ENCODE data around the gene NID1. TPM values are rescaled to one million over a fixed set of nuclear protein-coding genes. Genes with fewer than 3 reads are reported as not detected.
A peak's percentile ranks its signal among the peaks of the same experiment; 100 is the strongest.
"Not testable (repeated sequence)": the region's sequence is repeated elsewhere in the genome, so short reads cannot be mapped to it uniquely, and the experiment has no call there.

The NID1 gene
- total RNA-seq, 6 donors from 2014 or later = 26.8 to 81.1 (median 46.1) TPM

DNA sequence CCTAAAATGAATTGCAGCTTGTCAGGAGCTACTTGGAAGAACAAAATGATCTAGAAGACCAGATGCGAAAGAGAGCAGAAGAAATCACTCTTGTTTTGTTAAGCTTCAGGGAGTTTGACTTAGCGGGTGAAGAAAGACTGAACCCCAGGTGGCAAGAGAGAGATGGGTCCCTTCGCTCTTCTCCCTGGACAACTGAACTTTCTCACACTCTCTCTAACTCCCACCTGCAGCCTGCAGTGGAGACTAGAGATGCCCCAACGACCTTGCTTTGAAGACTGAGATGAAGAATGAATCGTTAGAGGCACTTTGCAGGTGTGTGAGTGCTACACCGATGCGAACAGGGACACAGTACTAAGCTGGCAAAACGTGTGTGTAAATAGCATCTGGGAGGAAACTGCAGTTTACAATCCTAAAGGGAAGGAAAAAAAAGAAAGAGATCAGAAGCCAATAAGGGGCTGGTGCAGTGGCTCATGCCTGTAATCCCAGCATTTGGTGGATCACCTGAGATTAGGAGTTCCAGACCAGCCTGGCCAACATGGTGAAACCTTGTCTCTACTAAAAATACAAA is 133.6 kb downstream of the NID1 start:
- Histone ChIP-seq H3K4me3 (no peak overlapping the region), H3K27ac (no peak overlapping the region), H3K9me3 (no peaks in the 10 kb centered on the region), H3K36me3 (no peaks in the 10 kb centered on the region), H3K27me3 (no peaks in the 10 kb centered on the region), H3K4me1 (peaks cover 19 to 38% (median 29%) of the 10 kb centered on the region in 4 donors)
- TF ChIP-seq EP300 (IDR thresholded peaks at IDR 0.05) = no peak
- TF ChIP-seq, protein P1, sequence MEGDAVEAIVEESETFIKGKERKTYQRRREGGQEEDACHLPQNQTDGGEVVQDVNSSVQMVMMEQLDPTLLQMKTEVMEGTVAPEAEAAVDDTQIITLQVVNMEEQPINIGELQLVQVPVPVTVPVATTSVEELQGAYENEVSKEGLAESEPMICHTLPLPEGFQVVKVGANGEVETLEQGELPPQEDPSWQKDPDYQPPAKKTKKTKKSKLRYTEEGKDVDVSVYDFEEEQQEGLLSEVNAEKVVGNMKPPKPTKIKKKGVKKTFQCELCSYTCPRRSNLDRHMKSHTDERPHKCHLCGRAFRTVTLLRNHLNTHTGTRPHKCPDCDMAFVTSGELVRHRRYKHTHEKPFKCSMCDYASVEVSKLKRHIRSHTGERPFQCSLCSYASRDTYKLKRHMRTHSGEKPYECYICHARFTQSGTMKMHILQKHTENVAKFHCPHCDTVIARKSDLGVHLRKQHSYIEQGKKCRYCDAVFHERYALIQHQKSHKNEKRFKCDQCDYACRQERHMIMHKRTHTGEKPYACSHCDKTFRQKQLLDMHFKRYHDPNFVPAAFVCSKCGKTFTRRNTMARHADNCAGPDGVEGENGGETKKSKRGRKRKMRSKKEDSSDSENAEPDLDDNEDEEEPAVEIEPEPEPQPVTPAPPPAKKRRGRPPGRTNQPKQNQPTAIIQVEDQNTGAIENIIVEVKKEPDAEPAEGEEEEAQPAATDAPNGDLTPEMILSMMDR (IDR thresholded peaks at IDR 0.05) = no peak
- no peak for TF ChIP-seq POLR2A (IDR thresholded peaks at IDR 0.05)
- no peak for TF ChIP-seq POLR2AphosphoS5 (IDR thresholded peaks at IDR 0.05)
- DNase-seq (no peak), ATAC-seq (ENCODE audit: low FRiP score in 2 of 2) (no peak)
- 47 to 56% methylated on average over 8 of the region's 8 CpGs for WGBS, 2 donors

DNA sequence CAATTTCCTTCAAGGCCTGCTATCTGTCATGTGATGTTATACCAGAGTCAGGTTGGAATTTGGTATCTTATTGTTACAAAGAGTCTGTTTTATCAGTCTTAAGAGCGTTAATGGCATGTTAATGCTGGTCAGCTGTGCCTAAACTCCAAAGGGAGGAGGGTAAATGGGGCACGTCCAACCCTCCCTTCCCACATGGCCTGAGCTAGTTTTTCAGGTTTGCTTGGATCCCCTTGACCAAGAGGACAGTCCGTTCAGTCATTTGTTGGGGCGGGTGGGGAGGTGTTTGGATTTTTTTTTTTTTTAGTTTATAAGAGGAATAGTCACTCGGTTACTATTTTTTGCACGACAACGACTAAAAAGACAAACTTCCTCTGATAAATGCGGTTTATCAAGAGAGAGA is 134.3 kb downstream of the NID1 start:
- Histone ChIP-seq H3K4me3 (no peak overlapping the region), H3K27ac (no peak overlapping the region), H3K36me3 (no peaks in the 10 kb centered on the region), H3K4me1 (peaks cover 16 to 38% (median 26%) of the 10 kb centered on the region in 4 donors), H3K9me3 (no peaks in the 10 kb centered on the region), H3K27me3 (no peaks in the 10 kb centered on the region)
- TF ChIP-seq POLR2A (IDR thresholded peaks at IDR 0.05) (no peak), EP300 (IDR thresholded peaks at IDR 0.05) (peak in 1 of 4 donors; percentile 11), POLR2AphosphoS5 (IDR thresholded peaks at IDR 0.05) (peak in 1 of 2 donors; percentile 17)
- DNase-seq (peak in 1 of 2 donors; percentile 64), ATAC-seq (ENCODE audit: low FRiP score in 2 of 2) (peak in 1 of 2 donors; percentile 72)
- WGBS, 2 donors = 47 to 51% methylated on average over 8 of the region's 8 CpGs

DNA sequence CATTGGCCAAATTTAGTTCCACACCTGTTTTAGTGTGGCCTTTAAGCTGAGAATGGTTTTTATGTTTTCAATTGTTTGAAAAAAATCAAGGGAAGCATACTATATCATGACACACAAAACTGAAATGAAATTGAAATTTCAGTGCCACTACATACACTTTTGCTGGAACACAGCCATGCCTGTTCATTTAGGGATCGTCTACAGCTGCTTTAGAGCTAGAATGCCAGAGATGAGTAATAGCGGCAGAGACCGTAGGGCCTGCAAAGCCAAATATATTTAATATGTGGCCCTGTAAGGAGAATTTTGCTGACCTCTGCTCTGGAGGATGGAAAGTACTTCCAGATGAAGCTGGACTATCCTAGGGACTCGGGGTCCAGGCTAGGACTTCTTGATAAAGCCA is 135.7 kb downstream of the NID1 start:
- no peak overlapping the region for H3K27ac ChIP-seq
- no peaks in the 10 kb centered on the region for H3K36me3 ChIP-seq
- H3K9me3 ChIP-seq = no peaks in the 10 kb centered on the region
- no peak for DNase-seq
- WGBS, 2 donors = 79 to 84% methylated on average over 4 of the region's 4 CpGs
- H3K4me3 ChIP-seq = no peak overlapping the region
- H3K27me3 ChIP-seq = no peaks in the 10 kb centered on the region
- no peak for ATAC-seq (ENCODE audit: low FRiP score in 2 of 2)
- peaks cover 14 to 38% (median 24%) of the 10 kb centered on the region in 4 donors for H3K4me1 ChIP-seq
- TF ChIP-seq EP300 (IDR thresholded peaks at IDR 0.05) (no peak), POLR2AphosphoS5 (IDR thresholded peaks at IDR 0.05) (no peak), POLR2A (IDR thresholded peaks at IDR 0.05) (no peak)
- TF ChIP-seq, protein P1 (IDR thresholded peaks at IDR 0.05) = no peak

DNA sequence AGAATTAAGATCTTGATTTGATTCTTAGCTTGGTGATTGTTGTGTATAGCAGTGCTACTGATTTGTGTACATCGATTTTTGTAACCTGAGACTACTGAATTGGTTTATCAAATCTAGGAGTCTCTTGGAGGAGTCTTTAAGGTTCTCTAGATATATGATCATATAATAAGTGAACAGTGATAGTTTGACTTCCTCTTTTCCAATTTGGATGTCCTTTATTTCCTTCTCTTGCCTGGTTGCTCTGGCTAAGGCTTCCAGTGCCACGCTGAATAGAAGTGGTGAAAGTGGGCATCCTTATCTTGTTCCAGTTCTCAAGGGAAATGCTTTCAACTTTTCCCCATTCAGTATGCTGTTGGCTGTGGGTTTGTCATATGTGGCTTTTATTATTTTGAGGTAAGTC is 136.7 kb downstream of the NID1 start:
- no peak overlapping the region for H3K4me3 ChIP-seq
- no peaks in the 10 kb centered on the region for H3K36me3 ChIP-seq
- ATAC-seq (ENCODE audit: low FRiP score in 2 of 2) (no peak), DNase-seq (no peak)
- TF ChIP-seq EP300 (IDR thresholded peaks at IDR 0.05) (no peak), POLR2A (IDR thresholded peaks at IDR 0.05) (no peak), POLR2AphosphoS5 (IDR thresholded peaks at IDR 0.05) (no peak)
- TF ChIP-seq, protein P1 (IDR thresholded peaks at IDR 0.05) = no peak
- WGBS, 2 donors = 80 to 87% methylated on average over 2 of the region's 2 CpGs
- H3K4me1 ChIP-seq = peaks cover 8 to 40% (median 24%) of the 10 kb centered on the region in 4 donors
- H3K9me3 ChIP-seq = no peaks in the 10 kb centered on the region
- no peak overlapping the region for H3K27ac ChIP-seq
- no peaks in the 10 kb centered on the region for H3K27me3 ChIP-seq

DNA sequence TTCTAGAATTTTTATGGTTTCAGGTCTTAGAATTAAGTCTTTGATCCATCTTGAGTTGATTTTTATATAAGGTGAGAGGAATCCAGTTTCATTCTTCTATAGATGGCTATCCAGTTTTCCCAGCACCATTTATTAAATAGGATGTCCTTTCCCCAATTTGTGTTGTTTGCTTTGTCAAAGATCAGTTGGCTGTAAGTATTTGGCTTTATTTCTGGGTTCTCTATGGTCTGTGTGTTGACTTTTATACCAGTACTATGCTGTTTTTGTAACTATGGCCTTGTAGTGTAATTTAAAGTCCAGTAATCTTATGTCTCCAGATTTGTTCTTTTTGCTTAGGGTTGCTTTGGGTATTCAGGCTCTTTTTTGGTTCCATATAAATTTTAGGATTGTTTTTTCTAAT is 137.3 kb downstream of the NID1 start:
- H3K4me1 ChIP-seq = peaks cover 7 to 34% (median 19%) of the 10 kb centered on the region in 4 donors
- H3K36me3 ChIP-seq; ATAC-seq (ENCODE audit: low FRiP score in 2 of 2); H3K27ac ChIP-seq; H3K9me3 ChIP-seq; H3K4me3 ChIP-seq; H3K27me3 ChIP-seq; DNase-seq: not testable (repeated sequence)

Small RNAs within 50 kb of the gene (small RNA-seq; reads per million reads assigned to genes)
- gene RF00019 = 0 reads per million in 4 donors

Other genes starting within 250 kb of the NID1 start
- 10 to 100 TPM; 34.0 to 87.0 (median 54.0) TPM for gene LYST, start 198.2 kb downstream of the NID1 start, total RNA-seq
- gene GPR137B, start 77.4 kb upstream of the NID1 start, total RNA-seq = 10 to 100 TPM; 14.0 to 31.8 (median 26.9) TPM
- gene ERO1B, start 216.9 kb upstream of the NID1 start, total RNA-seq = 10 to 100 TPM in 2 of 6 donors, 1 to 10 TPM in 4; 4.1 to 14.5 (median 6.8) TPM

Data from upper lobe of left lung (tissue), 6 donors.